ENCODE data around the gene AK9.

AK9 gene

DNA sequence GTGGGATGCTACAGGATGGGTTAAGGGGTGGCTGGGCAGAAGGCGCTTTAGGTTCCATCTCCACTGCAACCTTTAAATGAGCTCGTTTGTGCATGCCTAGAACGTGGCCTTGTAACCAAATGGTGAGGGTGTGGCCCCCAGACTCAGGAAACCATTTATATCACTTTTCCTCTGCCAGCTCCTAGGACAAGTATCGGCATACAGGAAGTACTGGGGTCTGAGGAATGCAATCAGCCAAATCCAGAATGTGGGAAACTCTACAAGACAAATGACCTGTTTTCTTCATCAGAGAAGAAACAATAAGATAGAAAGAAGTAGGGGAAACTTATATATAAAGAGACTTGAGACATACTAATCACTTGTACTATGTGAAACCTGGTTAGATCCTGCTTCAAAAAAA is 21.2 kb downstream of the AK9 start:
- in situ Hi-C loops (cut with HindIII; ENCODE audit: low sequenced_read_pairs): no loop called here
- TF ChIP-seq, protein P1, sequence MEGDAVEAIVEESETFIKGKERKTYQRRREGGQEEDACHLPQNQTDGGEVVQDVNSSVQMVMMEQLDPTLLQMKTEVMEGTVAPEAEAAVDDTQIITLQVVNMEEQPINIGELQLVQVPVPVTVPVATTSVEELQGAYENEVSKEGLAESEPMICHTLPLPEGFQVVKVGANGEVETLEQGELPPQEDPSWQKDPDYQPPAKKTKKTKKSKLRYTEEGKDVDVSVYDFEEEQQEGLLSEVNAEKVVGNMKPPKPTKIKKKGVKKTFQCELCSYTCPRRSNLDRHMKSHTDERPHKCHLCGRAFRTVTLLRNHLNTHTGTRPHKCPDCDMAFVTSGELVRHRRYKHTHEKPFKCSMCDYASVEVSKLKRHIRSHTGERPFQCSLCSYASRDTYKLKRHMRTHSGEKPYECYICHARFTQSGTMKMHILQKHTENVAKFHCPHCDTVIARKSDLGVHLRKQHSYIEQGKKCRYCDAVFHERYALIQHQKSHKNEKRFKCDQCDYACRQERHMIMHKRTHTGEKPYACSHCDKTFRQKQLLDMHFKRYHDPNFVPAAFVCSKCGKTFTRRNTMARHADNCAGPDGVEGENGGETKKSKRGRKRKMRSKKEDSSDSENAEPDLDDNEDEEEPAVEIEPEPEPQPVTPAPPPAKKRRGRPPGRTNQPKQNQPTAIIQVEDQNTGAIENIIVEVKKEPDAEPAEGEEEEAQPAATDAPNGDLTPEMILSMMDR (IDR thresholded peaks at IDR 0.05; ENCODE audit: low read depth, low read length, missing control alignments): no peak
- H3K4me3 ChIP-seq (ENCODE audit: low read depth, low read length): no peak overlapping the region
- no peak for DNase-seq (ENCODE audit: low read depth)

DNA sequence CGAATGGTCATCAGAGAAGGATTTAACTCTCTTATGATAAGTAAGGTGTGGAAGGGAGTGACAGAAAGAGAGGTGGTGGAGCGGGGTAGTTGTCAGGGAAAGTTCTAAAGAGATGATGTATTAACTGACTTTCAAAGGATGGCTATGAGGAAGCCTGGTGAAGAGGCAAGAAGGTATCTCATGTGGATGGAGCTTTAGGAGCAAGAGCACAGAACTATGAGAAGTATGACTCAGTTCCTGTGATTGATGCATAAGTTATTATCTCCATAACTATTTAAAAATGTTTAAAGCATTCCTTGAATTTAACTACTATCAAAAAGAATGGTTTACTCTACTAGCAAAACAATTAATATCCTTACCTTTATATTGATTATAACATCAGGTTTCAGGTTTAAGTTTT is 28.8 kb downstream of the AK9 start:
- TF ChIP-seq, protein P1 (IDR thresholded peaks at IDR 0.05; ENCODE audit: low read depth, low read length, missing control alignments): no peak
- in situ Hi-C loops (cut with HindIII; ENCODE audit: low sequenced_read_pairs): no loop called here
- DNase-seq (ENCODE audit: low read depth): no peak

DNA sequence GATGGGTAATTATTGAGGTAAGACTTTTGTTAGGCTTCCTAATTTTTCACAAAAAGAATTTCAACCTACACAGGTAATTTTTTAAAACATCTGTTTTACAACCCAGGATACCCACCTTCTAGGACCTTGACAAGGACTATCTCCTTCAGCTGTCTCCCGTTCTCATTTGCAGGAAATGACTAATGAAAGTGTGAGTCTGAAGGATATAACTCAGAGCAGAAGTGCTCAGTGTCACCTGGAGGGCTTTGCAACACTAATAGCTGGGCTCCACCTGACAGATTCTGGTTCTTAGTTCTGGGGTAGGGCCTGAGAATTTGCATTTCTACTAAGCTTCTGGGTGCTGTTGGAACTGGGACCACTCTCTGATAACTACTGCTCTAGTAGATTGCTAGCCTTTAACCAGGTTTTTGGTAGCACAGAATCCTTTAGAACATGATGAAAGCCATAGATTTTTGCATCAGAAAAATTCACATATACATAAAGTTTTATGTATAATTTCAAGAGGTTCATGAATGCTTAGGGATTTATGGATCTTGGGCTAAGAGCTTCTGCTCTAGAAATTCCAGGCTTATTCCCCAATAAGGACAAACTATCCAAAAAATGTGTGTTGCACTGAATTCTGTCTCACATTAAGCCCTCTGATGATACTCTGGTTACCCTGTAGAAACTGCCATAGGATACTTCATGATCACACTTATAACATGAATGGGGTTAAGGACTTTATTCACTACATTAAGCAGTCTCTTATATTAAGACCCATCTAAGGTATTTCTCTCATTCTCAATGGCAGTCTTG is 30.3 kb downstream of the AK9 start:
- TF ChIP-seq, protein P1 (IDR thresholded peaks at IDR 0.05; ENCODE audit: low read depth, low read length, missing control alignments): no peak
- in situ Hi-C loops (cut with HindIII; ENCODE audit: low sequenced_read_pairs): no loop called here
- no peak overlapping the region for H3K4me3 ChIP-seq (ENCODE audit: low read depth, low read length)
- DNase-seq (ENCODE audit: low read depth): no peak

More for the DNA sequence above, 28.8 kb downstream of the AK9 start:
- H3K4me3 ChIP-seq (ENCODE audit: low read depth, low read length): no peak overlapping the region

DNA sequence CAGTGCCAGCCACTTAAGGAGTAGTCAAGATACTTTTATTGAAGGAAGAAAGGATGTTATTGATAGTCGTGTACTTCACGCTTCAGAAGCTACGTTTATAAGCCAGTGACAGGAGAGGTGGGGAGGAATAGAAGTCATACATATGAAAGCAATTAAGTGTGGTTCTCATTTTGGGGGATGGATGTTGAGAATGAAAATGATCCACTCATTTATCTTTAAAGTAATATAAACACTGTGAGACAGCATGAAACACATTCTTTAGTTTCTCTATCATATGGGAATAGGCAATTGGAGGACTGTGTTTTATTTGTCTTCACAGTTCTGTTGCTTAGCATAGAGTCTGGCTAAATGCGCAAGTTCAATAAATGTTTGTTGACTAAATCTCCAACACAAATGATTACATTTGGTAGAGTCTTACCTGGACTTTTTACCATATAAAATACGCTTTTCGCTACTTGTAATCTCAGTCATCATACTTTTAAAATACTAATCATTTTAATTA is 35.2 kb downstream of the AK9 start:
- TF ChIP-seq, protein P1 (IDR thresholded peaks at IDR 0.05; ENCODE audit: low read depth, low read length, missing control alignments): no peak
- no peak for DNase-seq (ENCODE audit: low read depth)
- in situ Hi-C loops (cut with HindIII; ENCODE audit: low sequenced_read_pairs): no loop called here
- no peak overlapping the region for H3K4me3 ChIP-seq (ENCODE audit: low read depth, low read length)

DNA sequence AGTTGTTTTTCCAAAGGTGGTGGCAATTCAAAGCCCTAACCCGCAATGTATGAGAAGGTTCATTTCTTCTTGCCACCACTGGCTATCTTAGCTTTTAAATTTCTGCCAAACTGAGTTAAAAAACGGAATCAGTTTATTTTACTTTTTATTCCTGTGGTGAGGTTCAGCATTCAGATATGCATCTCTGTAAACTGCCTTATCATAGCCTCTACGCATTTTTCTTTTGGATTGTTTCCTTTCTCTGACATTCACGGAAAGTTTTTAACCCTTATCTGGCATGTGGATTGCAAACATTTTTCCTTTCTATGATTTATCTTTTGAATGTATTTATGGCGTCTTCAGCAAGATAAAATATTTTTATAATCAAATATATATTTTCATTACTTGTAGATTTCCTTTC is 37.7 kb downstream of the AK9 start:
- no peak for DNase-seq (ENCODE audit: low read depth)
- H3K4me3 ChIP-seq (ENCODE audit: low read depth, low read length): no peak overlapping the region
- TF ChIP-seq, protein P1 (IDR thresholded peaks at IDR 0.05; ENCODE audit: low read depth, low read length, missing control alignments): no peak
- in situ Hi-C loops (cut with HindIII; ENCODE audit: low sequenced_read_pairs): no loop called here

DNA sequence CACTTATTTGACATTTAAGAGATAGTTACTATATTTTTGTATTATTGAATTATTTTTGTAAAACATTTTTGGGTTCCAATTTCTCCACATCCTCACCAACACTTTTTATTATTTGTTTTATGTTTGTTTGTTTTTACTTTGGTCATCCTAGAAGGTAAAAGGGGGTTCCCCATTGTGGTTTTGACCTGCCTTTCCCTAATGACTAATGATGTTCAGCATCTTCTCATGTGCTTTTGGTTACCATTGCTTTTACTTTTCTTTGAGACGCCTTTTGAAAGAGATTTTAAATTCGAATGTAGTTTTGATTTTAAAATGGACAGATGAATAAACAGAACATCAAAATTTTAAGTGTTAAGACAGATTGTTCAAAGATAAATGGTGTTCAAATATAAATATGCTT is 46.9 kb downstream of the AK9 start:
- H3K4me3 ChIP-seq (ENCODE audit: low read depth, low read length): no peak overlapping the region
- DNase-seq (ENCODE audit: low read depth): no peak
- in situ Hi-C loops (cut with HindIII; ENCODE audit: low sequenced_read_pairs): no loop called here
- TF ChIP-seq, protein P1 (IDR thresholded peaks at IDR 0.05; ENCODE audit: low read depth, low read length, missing control alignments): no peak

Data from astrocyte of the cerebellum (primary cell).